HepG2 (cell line): ENCODE measurements around the gene ADCY10.
"Not testable (repeated sequence)": the region's sequence is repeated elsewhere in the genome, so short reads cannot be mapped to it uniquely, and the experiment has no call there.

Experiments
- CBX2 ChIP-seq, 2 experiments: fragments of 200-600 bp in 1 of 2; sonication (generic); formaldehyde crosslinking in 1 of 2; IDR thresholded peaks; 2 replicates each; pipeline versions ENCODE4 v1.7.0 to v1.8.1; 2018 to 2022; ENCODE audit warnings: low read depth in 2 of 2, low read length in 1 of 2, mild to moderate bottlenecking in 1 of 2, missing genetic modification reagents in 1 of 2
- CHCHD3 ChIP-seq: sonication (generic); formaldehyde crosslinking; IDR thresholded peaks from 2 replicates; pipeline ENCODE4 v1.8.0; 2022; ENCODE audit warnings: mild to moderate bottlenecking, missing genetic modification reagents, moderate library complexity
- DPF2 ChIP-seq: sonication (generic); formaldehyde crosslinking; IDR thresholded peaks from 2 replicates; pipeline ENCODE4 v1.4.0; 2020; ENCODE audit warnings: mild to moderate bottlenecking, low read depth, missing genetic modification reagents, borderline replicate concordance
- ETV5 ChIP-seq: IDR thresholded peaks from 2 replicates; pipeline ENCODE4 v1.6.1; 2018; ENCODE audit warnings: missing biosample characterization, missing genetic modification reagents, inconsistent platforms, borderline replicate concordance
- EZH2 ChIP-seq: conservative IDR thresholded peaks from 2 replicates; pipeline ENCODE4 v1.6.1; 2012; ENCODE audit warnings: mild to moderate bottlenecking, low read depth, low read length, moderate library complexity
- POLR2AphosphoS2 ChIP-seq: IDR thresholded peaks from 2 replicates; pipeline ENCODE4 v1.6.1; 2011; ENCODE audit warnings: low read depth, low read length, improper control_type of control experiment
- POLR2AphosphoS5 ChIP-seq: IDR thresholded peaks from 2 replicates; pipeline ENCODE4 v1.6.1; 2012; ENCODE audit warnings: low read depth, low read length
- TAF1 ChIP-seq: sonication (generic); formaldehyde crosslinking; IDR thresholded peaks from 2 replicates; pipeline ENCODE4 v1.4.0; 2020; ENCODE audit warnings: missing genetic modification reagents
- U2AF2 ChIP-seq: fragments of 200-400 bp; formaldehyde crosslinking; IDR thresholded peaks from 2 replicates; pipeline ENCODE4 v1.6.1; 2017; ENCODE audit warnings: low read depth, mild to moderate bottlenecking, low read length
- UBTF ChIP-seq: sonication (generic); formaldehyde crosslinking; IDR thresholded peaks from 2 replicates; pipeline ENCODE4 v1.4.0; 2020; ENCODE audit warnings: mild to moderate bottlenecking, missing genetic modification reagents
- ZBTB14 ChIP-seq: sonication (generic); formaldehyde crosslinking; IDR thresholded peaks from 2 replicates; pipeline ENCODE4 v1.4.0; 2020; ENCODE audit warnings: missing genetic modification reagents

GRCh38 chr1:167806235-167806634, 107.7 kb downstream of the ADCY10 start:
- TF ChIP-seq POLR2AphosphoS2; CHCHD3; ZBTB14 (CRISPR knock-in tag); EZH2; TAF1; ETV5; DPF2; POLR2AphosphoS5; CBX2 (IDR thresholded peaks at IDR 0.05; ENCODE audit: low read depth, low read length); CBX2 (CRISPR knock-in tag; IDR thresholded peaks at IDR 0.05; ENCODE audit: low read depth); U2AF2; UBTF (CRISPR knock-in tag): not testable (repeated sequence)
